HEK293T (cell line): Measurements from ENCODE around the gene PARP4.

ENCODE experiments used
- FOXA1 ChIP-seq: fragments of 450-650 bp; IDR thresholded peaks from 2 replicates; pipeline ENCODE4 v1.6.1; 2016; ENCODE audit warnings: mild to moderate bottlenecking
- FOXK2 ChIP-seq: fragments of 450-650 bp; IDR thresholded peaks from 2 replicates; pipeline ENCODE4 v1.6.1; 2016; ENCODE audit warnings: mild to moderate bottlenecking
- HDGF ChIP-seq: fragments of 450-650 bp; IDR thresholded peaks from 2 replicates; pipeline ENCODE4 v1.6.1; 2017; ENCODE audit warnings: antibody characterized with exemption, borderline replicate concordance
- SUZ12 ChIP-seq: fragments of 450-650 bp; IDR thresholded peaks from 2 replicates; pipeline ENCODE4 v1.6.1; 2016; ENCODE audit warnings: mild to moderate bottlenecking
- TARDBP ChIP-seq: fragments of 450-650 bp; IDR thresholded peaks from 2 replicates; pipeline ENCODE4 v1.6.1; 2016
- TF ChIP-seq, protein P1 (sequence below): fragments of 450-650 bp; IDR thresholded peaks from 2 replicates; pipeline ENCODE4 v1.6.1; 2016

DNA sequence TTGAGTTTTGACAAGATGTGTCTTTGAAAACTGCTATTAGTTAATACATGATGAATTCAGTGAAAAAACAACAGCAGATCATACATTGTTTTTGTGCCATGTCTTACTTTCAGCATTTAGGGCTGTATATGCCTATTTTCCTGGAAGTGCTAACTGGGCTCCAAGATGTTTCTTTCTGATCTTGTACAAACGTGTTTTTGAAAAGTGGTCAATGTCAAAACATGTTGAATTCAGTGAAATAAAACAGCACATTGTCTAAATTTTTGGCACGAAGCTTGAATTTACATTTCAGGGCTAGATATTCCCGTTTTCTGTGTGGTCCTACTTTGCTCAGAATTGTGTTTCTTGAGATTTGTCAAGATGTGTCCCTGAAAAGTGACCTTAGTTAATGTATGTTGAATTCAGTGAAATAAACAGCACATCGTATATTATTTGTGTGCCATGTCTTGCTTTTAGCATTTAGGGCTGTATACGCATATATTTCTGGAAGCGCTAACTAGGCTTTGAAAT, 14.7 kb upstream of the PARP4 start:
- TF ChIP-seq HDGF (no peak), TARDBP (no peak), FOXK2 (no peak), FOXA1 (no peak), SUZ12 (no peak)
- TF ChIP-seq, protein P1, sequence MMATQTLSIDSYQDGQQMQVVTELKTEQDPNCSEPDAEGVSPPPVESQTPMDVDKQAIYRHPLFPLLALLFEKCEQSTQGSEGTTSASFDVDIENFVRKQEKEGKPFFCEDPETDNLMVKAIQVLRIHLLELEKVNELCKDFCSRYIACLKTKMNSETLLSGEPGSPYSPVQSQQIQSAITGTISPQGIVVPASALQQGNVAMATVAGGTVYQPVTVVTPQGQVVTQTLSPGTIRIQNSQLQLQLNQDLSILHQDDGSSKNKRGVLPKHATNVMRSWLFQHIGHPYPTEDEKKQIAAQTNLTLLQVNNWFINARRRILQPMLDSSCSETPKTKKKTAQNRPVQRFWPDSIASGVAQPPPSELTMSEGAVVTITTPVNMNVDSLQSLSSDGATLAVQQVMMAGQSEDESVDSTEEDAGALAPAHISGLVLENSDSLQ = no peak
